ENCODE data around the gene LAIR2. TPM values are rescaled to one million over a fixed set of nuclear protein-coding genes. Genes with fewer than 3 reads are reported as not detected.

LAIR2 gene
- total and polyA plus RNA-seq, 2 of the 13 experiments (the other 11 are each of a cell fraction or from before 2014, with no cell fraction given), result 1.3 to 1.9 TPM

GRCh38 chr19:54462655-54463530 is 39.7 kb upstream of the LAIR2 start (continued):
- peak; percentile 81; the same call in 1 of the 2 replicates for TF ChIP-seq ZNF318 (CRISPR knock-in tag; IDR thresholded peaks at IDR 0.05)
- 0 out of 2 replicates have a peak, but pooled peaks have one; percentile 58 for TF ChIP-seq CREBL2 (CRISPR knock-in tag; IDR thresholded peaks at IDR 0.05; ENCODE audit: borderline replicate concordance)
- no peak for TF ChIP-seq KDM3A (CRISPR knock-in tag; IDR thresholded peaks at IDR 0.05; ENCODE audit: low read depth)
- no peak for TF ChIP-seq PRMT3 (CRISPR knock-in tag; IDR thresholded peaks at IDR 0.05; ENCODE audit: borderline replicate concordance, low read depth)
- no peak for TF ChIP-seq ZNF281 (CRISPR knock-in tag; IDR thresholded peaks at IDR 0.05; ENCODE audit: borderline replicate concordance)
- no peak for TF ChIP-seq TCF7L2 (IDR thresholded peaks at IDR 0.05; ENCODE audit: low read depth, low read length)
- TF ChIP-seq ZNF646 (CRISPR knock-in tag; IDR thresholded peaks at IDR 0.05), result no peak
- no peak for TF ChIP-seq ZNF781 (CRISPR knock-in tag; IDR thresholded peaks at IDR 0.05; ENCODE audit: borderline replicate concordance, not compliant biosample characterization)
- no peak for TF ChIP-seq ZNF615 (CRISPR knock-in tag; IDR thresholded peaks at IDR 0.05; ENCODE audit: borderline replicate concordance)
